HG02884 (cell line): ENCODE results near the gene WDR4.
"Not testable (repeated sequence)": the region's sequence is repeated elsewhere in the genome, so short reads cannot be mapped to it uniquely, and the experiment has no call there.

Source experiments
- ATAC-seq: cut with Tn5 transposase; IDR thresholded peaks from one replicate; pipeline ENCODE4 v1.9.1; 2021; ENCODE audit warnings: mild to moderate bottlenecking, moderate library complexity; ENCODE audit not compliant: unreplicated experiment

Gene WDR4

GRCh38 chr21:42878993-42879787 lies at the start of gene WDR4:
Gene WDR4 (minus strand): TSS chr21:42879539. CDS start chr21:42879495, 44 bp downstream.
- peak; percentile 77 for ATAC-seq

DNA sequence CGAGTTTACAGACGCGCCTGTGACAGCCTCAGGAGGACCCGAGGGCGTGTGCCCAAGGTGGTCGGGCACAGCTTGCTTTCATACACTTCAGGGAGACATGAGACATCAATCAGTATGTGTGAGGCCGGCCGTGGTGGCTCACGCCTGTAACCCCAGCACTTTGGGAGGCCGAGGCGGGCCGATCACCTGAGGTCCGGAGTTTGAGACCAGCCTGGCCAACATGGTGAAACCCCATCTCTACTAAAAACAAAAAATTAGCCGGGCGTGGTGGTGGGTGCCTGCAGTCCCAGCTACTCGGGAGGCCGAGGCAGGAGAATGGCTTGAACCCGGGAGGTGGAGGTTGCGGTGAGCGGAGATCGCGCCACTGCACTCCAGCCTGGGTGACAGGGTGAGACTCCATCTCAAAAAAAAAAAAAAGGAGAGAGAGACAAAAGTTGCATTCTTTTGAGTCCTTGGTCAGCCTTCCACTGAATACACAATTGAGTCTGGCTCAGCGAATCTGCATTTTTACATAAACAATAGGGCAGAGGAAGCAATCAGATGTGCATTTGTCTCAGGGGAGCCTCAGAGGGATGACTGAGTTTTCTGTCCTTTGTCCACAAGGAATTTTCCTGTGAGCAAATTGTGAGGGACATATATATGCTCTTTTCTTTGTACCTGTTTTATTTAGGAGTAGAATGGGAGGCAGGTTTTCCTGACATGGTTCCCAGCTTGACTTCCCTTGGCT lies 48.3 kb upstream of the WDR4 start:
- not testable (repeated sequence) for ATAC-seq

DNA sequence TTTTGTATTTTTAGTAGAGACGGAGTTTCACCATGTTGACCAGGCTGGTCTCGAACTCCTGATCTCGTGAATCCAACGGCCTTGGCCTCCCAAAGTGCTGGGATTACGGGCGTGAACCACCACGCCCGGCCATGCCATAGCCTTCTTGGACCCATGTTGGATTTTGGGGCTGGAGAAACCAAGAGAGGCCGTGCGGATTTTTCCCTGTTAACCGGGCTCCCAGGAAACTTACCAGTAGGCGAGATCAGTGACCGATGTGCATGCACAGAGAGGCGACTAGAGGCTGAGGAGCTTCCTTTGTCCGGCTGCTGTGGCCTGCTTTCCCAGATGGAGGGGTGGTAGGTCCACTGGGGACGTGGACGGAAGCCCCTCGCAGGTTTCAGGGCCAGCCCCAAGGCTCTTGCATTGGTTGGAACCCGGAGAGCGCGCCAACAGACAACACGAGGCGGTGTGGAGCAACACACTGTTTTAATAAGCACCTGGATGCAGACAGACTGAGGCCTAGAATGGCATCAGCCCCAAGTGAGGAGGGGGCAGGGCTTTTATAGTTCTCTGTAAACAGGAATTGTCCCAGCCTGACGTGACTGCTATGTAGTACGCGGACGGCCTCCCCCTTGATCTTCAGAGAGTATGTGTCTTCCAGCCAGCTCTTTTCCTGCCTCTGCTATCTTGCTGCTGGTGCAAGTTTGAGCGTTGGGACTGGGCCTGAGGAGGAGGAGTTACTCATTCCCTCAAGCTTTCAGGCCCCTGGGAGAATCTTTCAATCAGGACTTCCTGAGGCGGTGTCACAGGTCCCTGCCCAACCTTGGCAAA lies 46.0 kb upstream of the WDR4 start, which contains the start of gene ERVH48-1:
TSS of gene ERVH48-1 (minus strand) at position 517 of the 813 bp plus-strand sequence. CDS start 6,624 bp downstream, outside the sequence.
- ATAC-seq, result no peak

GRCh38 chr21:42924433-42924751 lies 45.1 kb upstream of the WDR4 start:
- ATAC-seq, result no peak

DNA sequence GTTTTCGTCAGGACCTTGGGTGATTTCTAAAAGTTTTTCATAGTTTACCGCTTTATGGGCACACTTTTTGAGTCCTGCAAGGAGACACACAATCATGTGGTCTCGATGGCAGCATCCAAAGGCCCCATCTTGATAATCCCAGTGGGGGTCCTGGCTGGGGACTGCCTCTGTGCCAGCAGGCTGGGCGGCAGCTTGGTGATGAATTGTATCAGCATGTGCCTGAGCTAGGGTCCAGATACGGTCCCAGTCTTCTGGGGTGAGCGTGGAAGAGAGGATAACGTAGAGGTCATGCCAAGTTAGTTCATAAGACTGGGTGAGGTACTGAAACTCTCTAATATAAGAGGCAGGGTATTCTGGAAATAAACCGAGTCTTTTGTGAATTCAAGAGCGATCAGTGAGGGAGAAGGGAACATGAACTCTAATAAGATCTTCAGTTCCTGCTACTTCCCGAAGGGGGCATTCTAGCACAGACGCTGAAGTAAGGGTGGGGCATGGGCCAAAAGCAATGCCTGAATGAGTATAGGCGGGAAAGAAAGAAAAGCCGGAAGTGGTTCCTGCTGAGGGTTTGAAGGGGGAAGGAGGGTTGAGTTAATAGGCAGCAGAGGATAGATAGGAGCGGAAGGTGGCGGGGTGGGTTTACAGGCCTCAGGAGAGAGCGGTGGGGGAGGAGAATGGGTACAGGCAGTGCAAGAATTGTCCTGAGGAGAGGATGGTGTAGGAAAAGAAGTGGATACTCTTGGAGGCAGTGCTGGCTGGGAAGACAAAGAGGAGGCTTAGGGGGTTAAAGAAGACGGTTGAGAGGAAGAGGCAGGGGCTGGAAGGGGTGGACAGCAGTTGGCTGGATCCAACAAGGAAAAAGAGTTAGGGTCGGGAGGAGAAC lies 44.5 kb upstream of the WDR4 start:
- no peak for ATAC-seq

GRCh38 chr21:42922918-42923317 lies 43.6 kb upstream of the WDR4 start:
- no peak for ATAC-seq

DNA sequence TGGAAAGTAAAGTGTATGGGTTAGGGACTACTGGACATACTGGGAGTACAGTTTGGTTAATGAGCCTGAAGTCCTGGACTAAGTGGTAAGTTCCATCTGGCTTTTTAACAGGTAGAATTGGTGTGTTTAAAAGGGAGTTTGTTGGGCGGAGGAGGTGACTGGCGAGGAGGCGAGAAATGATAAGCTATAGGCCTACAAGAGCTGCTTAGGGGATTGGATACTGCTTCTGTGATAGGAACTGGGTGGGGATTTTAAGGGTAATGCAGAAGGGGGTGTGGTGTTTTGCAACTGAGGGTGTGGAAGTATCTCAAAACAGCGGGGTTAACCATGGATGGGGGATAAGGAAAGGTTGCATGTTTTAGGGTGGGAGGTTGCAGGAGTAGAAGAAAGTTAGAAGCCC lies 42.6 kb upstream of the WDR4 start:
- no peak for ATAC-seq

GRCh38 chr21:42918291-42918690 lies 39.0 kb upstream of the WDR4 start:
- ATAC-seq, result no peak

GRCh38 chr21:42913476-42913875 lies 34.1 kb upstream of the WDR4 start:
- no peak for ATAC-seq

DNA sequence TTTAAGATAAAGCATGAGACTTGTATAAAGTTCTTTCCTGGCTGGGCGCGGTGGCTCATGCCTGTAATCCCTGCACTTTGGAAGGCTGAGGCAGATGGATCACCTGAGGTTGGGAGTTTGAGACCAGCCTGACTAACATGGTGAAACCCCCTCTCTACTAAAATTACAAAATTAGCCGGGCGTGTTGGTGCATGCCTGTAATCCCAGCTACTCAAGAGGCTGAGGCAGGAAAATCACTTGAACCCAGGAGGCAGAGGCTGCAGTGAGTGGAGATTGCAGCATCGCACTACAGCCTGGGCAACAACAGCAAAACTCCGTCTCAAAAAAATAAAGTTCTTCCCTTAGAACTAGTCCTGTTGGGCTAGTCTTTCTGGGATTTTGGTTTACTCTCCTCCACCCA lies 32.6 kb upstream of the WDR4 start:
- not testable (repeated sequence) for ATAC-seq

GRCh38 chr21:42908484-42908883 lies 29.1 kb upstream of the WDR4 start:
- ATAC-seq, result not testable (repeated sequence)

DNA sequence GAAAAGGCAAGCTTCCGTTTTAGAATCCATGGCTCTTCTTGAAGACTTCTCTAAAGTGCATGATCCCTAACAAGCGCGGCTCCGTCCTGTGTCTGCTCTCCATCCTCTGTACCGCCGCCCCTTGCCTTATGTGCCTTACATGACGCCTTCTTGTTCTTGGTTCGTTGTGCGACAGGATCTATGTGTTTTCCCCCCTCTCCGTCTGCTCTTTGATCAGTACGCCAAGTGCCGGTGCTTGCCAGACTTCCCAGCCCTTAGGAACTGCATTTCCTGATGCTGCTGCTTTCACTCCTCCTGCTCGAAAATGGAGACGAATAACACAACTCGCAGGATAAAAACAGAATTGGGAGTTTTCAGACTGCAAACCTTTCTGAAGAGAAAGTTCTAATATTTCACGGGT lies 26.9 kb upstream of the WDR4 start:
- no peak for ATAC-seq

DNA sequence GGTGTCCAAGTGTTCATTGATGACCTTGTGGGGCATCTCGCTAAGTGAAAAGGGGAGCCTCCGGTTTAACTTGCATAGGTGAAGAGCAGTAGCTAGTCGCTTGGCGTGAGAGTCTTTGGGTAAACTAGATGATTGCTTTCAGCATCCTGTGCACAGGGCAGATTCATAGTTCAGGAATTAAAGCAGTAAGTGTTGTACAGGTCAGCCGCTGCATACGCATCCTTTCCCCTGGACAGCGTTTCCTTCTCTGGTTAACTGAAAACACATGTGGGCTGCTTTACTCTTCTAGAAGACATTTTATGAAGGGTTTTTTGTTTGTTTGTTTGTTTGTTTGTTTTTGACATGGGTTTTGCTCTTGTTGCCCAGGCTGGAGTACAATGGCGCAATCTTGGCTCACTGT lies 25.9 kb upstream of the WDR4 start:
- ATAC-seq, result no peak

DNA sequence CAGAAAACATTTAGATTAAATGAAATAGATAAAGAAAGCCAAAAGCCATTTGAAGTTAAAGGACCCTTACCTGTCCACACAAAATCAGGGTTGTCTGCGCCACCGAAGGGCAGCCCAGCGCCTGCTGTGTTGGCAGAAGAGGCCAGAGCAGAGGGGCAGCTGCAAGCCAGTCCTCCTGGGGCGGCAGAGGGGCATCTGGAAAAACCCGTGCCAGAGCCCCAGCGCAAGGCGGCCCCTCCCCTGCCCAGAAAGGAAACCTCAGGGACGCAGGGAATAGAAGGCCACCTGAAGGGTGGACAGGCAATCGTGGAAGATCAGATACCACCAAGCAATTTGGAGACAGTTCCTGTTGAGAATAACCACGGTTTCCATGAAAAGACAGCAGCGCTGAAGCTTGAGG lies 24.5 kb upstream of the WDR4 start:
- no peak for ATAC-seq

- ATAC-seq, result no peak
Measured at GRCh38 chr21:42900446-42900845, 21.1 kb upstream of the WDR4 start.

DNA sequence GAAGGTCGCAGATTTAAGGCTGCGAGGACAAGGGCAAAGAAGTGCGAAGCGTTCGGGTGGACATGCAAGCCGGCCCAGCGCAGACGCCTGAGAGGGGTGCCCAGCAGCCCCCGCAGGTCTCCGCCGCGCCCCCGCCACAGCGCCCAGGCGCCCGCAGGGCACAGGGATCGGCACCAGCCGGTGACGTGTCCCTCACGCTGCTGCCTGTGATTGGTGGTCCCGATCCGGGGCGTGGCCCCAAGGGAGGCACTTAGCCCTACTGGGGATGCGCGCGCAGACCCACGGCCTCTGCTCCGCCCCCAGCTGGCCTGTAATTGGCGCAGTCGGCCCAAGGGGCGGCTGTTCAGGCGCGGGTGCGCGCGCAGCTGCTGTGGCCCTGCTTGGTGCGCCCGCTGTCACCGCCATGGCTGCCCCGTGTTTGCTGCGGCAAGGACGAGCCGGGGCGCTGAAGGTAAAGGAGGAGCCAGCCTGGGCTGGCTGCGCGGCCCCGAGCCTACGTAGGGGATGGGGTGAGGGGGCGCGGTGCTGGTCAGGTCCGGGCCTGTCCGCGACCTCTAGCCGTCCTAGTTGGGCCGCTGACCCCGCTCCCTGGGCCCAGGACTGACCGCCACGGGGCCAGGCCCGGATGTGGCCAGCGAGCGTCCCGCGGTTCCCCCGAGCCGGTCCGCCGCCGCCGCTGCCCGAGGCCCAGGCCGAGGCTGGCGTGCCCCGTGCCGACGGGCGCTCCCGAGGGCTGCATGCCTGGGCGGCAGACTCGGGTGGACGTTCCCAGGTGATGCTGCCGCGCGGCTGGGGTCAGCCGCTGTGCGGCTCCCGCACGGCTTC lies 13.8 kb upstream of the WDR4 start, which contains the start of gene NDUFV3:
TSS of gene NDUFV3 (plus strand) at position 379 of the 825 bp plus-strand sequence. CDS start at position 404, 25 bp downstream.
- peak; percentile 84 for ATAC-seq

- ATAC-seq, result peak; percentile 19
Measured at GRCh38 chr21:42892582-42892930, 13.2 kb upstream of the WDR4 start.

GRCh38 chr21:42887326-42887725 lies 8.0 kb upstream of the WDR4 start:
- ATAC-seq, result no peak

- no peak for ATAC-seq
Measured at GRCh38 chr21:42883921-42884320, 4.6 kb upstream of the WDR4 start.

GRCh38 chr21:42880352-42880751 lies 1.0 kb upstream of the WDR4 start:
- no peak for ATAC-seq
